Measurements from ENCODE around the gene USP48.
"Not testable (repeated sequence)": the region's sequence is repeated elsewhere in the genome, so short reads cannot be mapped to it uniquely, and the experiment has no call there.

The USP48 gene

GRCh38 chr1:21814981-21815582 lies 32.1 kb upstream of the USP48 start:
- peak; percentile 1 for DNase-seq (ENCODE audit: low spot score)

GRCh38 chr1:21814241-21814918 lies 31.4 kb upstream of the USP48 start:
- DNase-seq (ENCODE audit: low spot score): peak; percentile 86

- no peak for DNase-seq (ENCODE audit: low spot score)
Observed at GRCh38 chr1:21813542-21813941, 30.6 kb upstream of the USP48 start.

- peak; percentile 1 for DNase-seq (ENCODE audit: low spot score)
Observed at GRCh38 chr1:21811875-21812305, 28.9 kb upstream of the USP48 start, which contains the start of gene LDLRAD2. TSS of gene LDLRAD2 (plus strand) at chr1:21812265. CDS start at chr1:21812452, 187 bp downstream.

GRCh38 chr1:21804536-21804935 lies 21.6 kb upstream of the USP48 start:
- no peak for DNase-seq (ENCODE audit: low spot score)

- DNase-seq (ENCODE audit: low spot score): no peak
Observed at GRCh38 chr1:21801100-21801499, 18.2 kb upstream of the USP48 start.

GRCh38 chr1:21799730-21800129 lies 16.8 kb upstream of the USP48 start:
- DNase-seq (ENCODE audit: low spot score): no peak

GRCh38 chr1:21795075-21795474 lies 12.1 kb upstream of the USP48 start:
- DNase-seq (ENCODE audit: low spot score): no peak

- DNase-seq (ENCODE audit: low spot score): no peak
Observed at GRCh38 chr1:21794656-21795055, 11.7 kb upstream of the USP48 start.

GRCh38 chr1:21793104-21793503 lies 10.2 kb upstream of the USP48 start:
- no peak for DNase-seq (ENCODE audit: low spot score)

GRCh38 chr1:21786640-21787039 lies 3.7 kb upstream of the USP48 start:
- DNase-seq (ENCODE audit: low spot score): no peak

- DNase-seq (ENCODE audit: low spot score): not testable (repeated sequence)
Observed at GRCh38 chr1:21785764-21786163, 2.8 kb upstream of the USP48 start.

- no peak for DNase-seq (ENCODE audit: low spot score)
Observed at GRCh38 chr1:21783679-21784603, 992 bp upstream of the USP48 start.

- no peak for DNase-seq (ENCODE audit: low spot score)
Observed at GRCh38 chr1:21782349-21782867, 541 bp downstream of the USP48 start.

- no peak for DNase-seq (ENCODE audit: low spot score)
Observed at GRCh38 chr1:21781815-21782348, 1.1 kb downstream of the USP48 start.

GRCh38 chr1:21779613-21780521 lies 3.1 kb downstream of the USP48 start:
- no peak for DNase-seq (ENCODE audit: low spot score)

GRCh38 chr1:21778405-21778727 lies 4.6 kb downstream of the USP48 start:
- DNase-seq (ENCODE audit: low spot score): no peak

GRCh38 chr1:21776925-21777324 lies 6.0 kb downstream of the USP48 start:
- not testable (repeated sequence) for DNase-seq (ENCODE audit: low spot score)

- DNase-seq (ENCODE audit: low spot score): no peak
Observed at GRCh38 chr1:21775985-21776562, 6.9 kb downstream of the USP48 start.

GRCh38 chr1:21775550-21775914 lies 7.4 kb downstream of the USP48 start:
- DNase-seq (ENCODE audit: low spot score): no peak
